Astrocyte of the spinal cord (primary cell): ENCODE data around the gene ZMIZ1.

Source experiments
- DNase-seq: peaks from one replicate; pipeline ENCODE4 v3.0.0; 2011; ENCODE audit warnings: low read depth, low spot score
- H3K4me3 ChIP-seq: 2 replicates; pipeline ENCODE4 v1.5.1; 2011; ENCODE audit warnings: low read depth, mild to moderate bottlenecking, low read length, moderate library complexity
- CTCF ChIP-seq: IDR thresholded peaks from 2 replicates; pipeline ENCODE4 v1.5.1; 2012; ENCODE audit warnings: low read depth, mild to moderate bottlenecking, low read length, inconsistent platforms
- in situ Hi-C: cut with HindIII; loops from 2 replicates; pipeline ENCODE4 v1.10.0; 2017; ENCODE audit warnings: low sequenced_read_pairs

Gene ZMIZ1

GRCh38 chr10:79266084-79266483 lies 197.3 kb downstream of the ZMIZ1 start:
- peak; percentile 20 for DNase-seq
- in situ Hi-C loops, result no loop called here
- no peak for TF ChIP-seq CTCF
- H3K4me3 ChIP-seq, result no peak overlapping the region

- no peak overlapping the region for H3K4me3 ChIP-seq
- peak; percentile 95 for DNase-seq
- no peak for TF ChIP-seq CTCF
- in situ Hi-C loops, result no loop called here
Observed at GRCh38 chr10:79266543-79267312, 198.0 kb downstream of the ZMIZ1 start.

- TF ChIP-seq CTCF, result no peak
- DNase-seq, result no peak
- in situ Hi-C loops, result no loop called here
- H3K4me3 ChIP-seq, result no peak overlapping the region
Observed at GRCh38 chr10:79267499-79267898, 198.7 kb downstream of the ZMIZ1 start.

GRCh38 chr10:79268161-79268601 lies 199.4 kb downstream of the ZMIZ1 start:
- in situ Hi-C loops, result no loop called here
- H3K4me3 ChIP-seq, result no peak overlapping the region
- TF ChIP-seq CTCF, result no peak
- peak; percentile 61 for DNase-seq

GRCh38 chr10:79268742-79269141 lies 200.0 kb downstream of the ZMIZ1 start:
- in situ Hi-C loops, result no loop called here
- DNase-seq, result no peak
- H3K4me3 ChIP-seq, result no peak overlapping the region
- no peak for TF ChIP-seq CTCF

- no peak for DNase-seq
- H3K4me3 ChIP-seq, result no peak overlapping the region
- no peak for TF ChIP-seq CTCF
- in situ Hi-C loops, result no loop called here
Observed at GRCh38 chr10:79269443-79269842, 200.7 kb downstream of the ZMIZ1 start.
